Endothelial cell of umbilical vein (primary cell): ENCODE results near the gene SSTR5. TPM values are rescaled to one million over a fixed set of nuclear protein-coding genes. Genes with fewer than 3 reads are reported as not detected.

Experiments used
- BruUV-seq: library from RNA; stranded (reverse); fragments of 400-500 nt; replicated peaks from 2 replicates; lab custom pipeline; 2021; lab: Mats Ljungman, UMichigan
- CTCF ChIA-PET: fragments of 300-600, 350-600 bp; sonication (Branson Sonifier 250); formaldehyde crosslinking; loops from one replicate; lab custom pipeline; 2021; ENCODE audit warnings: antibody characterized with exemption, inconsistent platforms; lab: Charles Lee
- POLR2A ChIA-PET: fragments of 300-600, 350-600 bp; sonication (Branson Sonifier 250); formaldehyde crosslinking; loops from one replicate; lab custom pipeline; 2021; ENCODE audit warnings: antibody characterized with exemption, inconsistent platforms; lab: Charles Lee
- DNase-seq: peaks from one replicate; pipeline ENCODE4 v3.0.0-alpha.2; 2011; ENCODE audit warnings: low read depth, low spot score
- FAIRE-seq: peaks from 2 replicates; lab custom pipeline; 2011; peaks lifted over from hg19 to GRCh38; lab: Jason Lieb, UNC
- H2AFZ ChIP-seq: 2 replicates; pipeline ENCODE4 v1.6.0; 2012; ENCODE audit warnings: low read depth, low read length, control low read depth, inconsistent platforms
- H3K27ac ChIP-seq: 2 replicates; pipeline ENCODE4 v1.5.1; 2011; ENCODE audit warnings: low read depth, mild to moderate bottlenecking, control low read depth, low read length, moderate library complexity; ENCODE audit not compliant: insufficient read depth
- H3K27me3 ChIP-seq, 2 experiments: 2 replicates each; pipeline versions ENCODE4 v1.6.0 to v1.6.1; 2011; ENCODE audit warnings: low read length in 2 of 2, mixed read lengths in 1 of 2; ENCODE audit not compliant: control insufficient read depth in 2 of 2, insufficient read depth in 2 of 2
- H3K36me3 ChIP-seq, 2 experiments: 2 replicates in 1 of 2; 3 replicates in 1 of 2; pipeline ENCODE4 v1.5.1; 2011; ENCODE audit warnings: low read length in 2 of 2, mild to moderate bottlenecking in 1 of 2, moderate library complexity in 1 of 2; ENCODE audit not compliant: control insufficient read depth in 2 of 2, insufficient read depth in 2 of 2; ENCODE audit errors: extremely low read depth in 1 of 2
- H3K4me1 ChIP-seq: 3 replicates; pipeline ENCODE4 v1.5.1; 2011; ENCODE audit warnings: mild to moderate bottlenecking, low read length; ENCODE audit not compliant: control insufficient read depth, insufficient read depth; ENCODE audit errors: extremely low read depth
- H3K4me2 ChIP-seq: 2 replicates; pipeline ENCODE4 v1.6.1; 2011; ENCODE audit warnings: low read length, control low read depth, mixed read lengths; ENCODE audit not compliant: insufficient read depth
- H3K4me3 ChIP-seq, 3 experiments: fragments of 200-600 bp in 1 of 3; sonication (generic), shearing (Covaris generic) in 1 of 3; replicated peaks in 1 of 3; 2 replicates each; pipeline ENCODE4 v1.5.1; 2011 to 2016; ENCODE audit warnings: control low read depth in 3 of 3, low read length in 3 of 3, mild to moderate bottlenecking in 2 of 3, inconsistent platforms in 1 of 3, low read depth in 1 of 3, moderate library complexity in 1 of 3; ENCODE audit not compliant: insufficient read depth in 1 of 3
- H3K79me2 ChIP-seq: 2 replicates; pipeline ENCODE4 v1.6.0; 2012; ENCODE audit warnings: low read length, inconsistent platforms; ENCODE audit not compliant: control insufficient read depth, insufficient read depth
- H3K9ac ChIP-seq: replicated peaks from 2 replicates; pipeline ENCODE3; 2011; ENCODE audit warnings: low read length, control low read depth; ENCODE audit not compliant: insufficient read depth; ENCODE audit errors: extremely low read depth
- H3K9me1 ChIP-seq: replicated peaks from 3 replicates; pipeline ENCODE4 v1.6.0; 2011; ENCODE audit warnings: mild to moderate bottlenecking, low read length; ENCODE audit not compliant: control insufficient read depth, insufficient read depth; ENCODE audit errors: extremely low read depth
- H3K9me3 ChIP-seq: replicated peaks from 2 replicates; pipeline ENCODE4 v1.5.1; 2012; ENCODE audit warnings: low read length, inconsistent platforms; ENCODE audit not compliant: control insufficient read depth, insufficient read depth
- H4K20me1 ChIP-seq: replicated peaks from 2 replicates; pipeline ENCODE3; 2011; ENCODE audit warnings: mild to moderate bottlenecking, low read length; ENCODE audit not compliant: control insufficient read depth, insufficient read depth; ENCODE audit errors: extremely low read depth
- EZH2 ChIP-seq: IDR thresholded peaks from 2 replicates; pipeline ENCODE4 v1.6.1; 2012; ENCODE audit warnings: borderline replicate concordance, low read depth, mild to moderate bottlenecking, moderate library complexity, low read length, inconsistent platforms; ENCODE audit not compliant: severe bottlenecking
- FOS ChIP-seq: IDR thresholded peaks from 2 replicates; pipeline ENCODE4 v1.6.1; 2011; ENCODE audit warnings: mild to moderate bottlenecking, low read length, moderate library complexity, borderline replicate concordance; ENCODE audit not compliant: insufficient read depth
- GATA2 ChIP-seq: IDR thresholded peaks from 2 replicates; pipeline ENCODE4 v1.7.0; 2011; ENCODE audit warnings: low read depth, mild to moderate bottlenecking, moderate library complexity, mixed read lengths, low read length; ENCODE audit not compliant: insufficient read length, insufficient read depth
- JUN ChIP-seq: IDR thresholded peaks from 2 replicates; pipeline ENCODE4 v1.6.1; 2011; ENCODE audit warnings: borderline replicate concordance, low read depth; ENCODE audit not compliant: insufficient read length, insufficient read depth
- MYC ChIP-seq: IDR thresholded peaks from one replicate; pipeline ENCODE4 v1.6.1; 2011; ENCODE audit warnings: mild to moderate bottlenecking, low read depth, low read length
- POLR2A ChIP-seq: IDR thresholded peaks from 2 replicates; pipeline ENCODE4 v1.6.1; 2012; ENCODE audit warnings: low read depth, mild to moderate bottlenecking, control low read depth, low read length
- POLR2AphosphoS5 ChIP-seq: IDR thresholded peaks from 2 replicates; pipeline ENCODE4 v1.6.1; 2012; ENCODE audit warnings: low read depth, mild to moderate bottlenecking, control low read depth, low read length, moderate library complexity; ENCODE audit not compliant: insufficient read depth
- dilution Hi-C: fragments of 300-500 bp; cut with MboI; formaldehyde crosslinking; loops from one replicate; pipeline ENCODE4 v1.15.0; 2019; ENCODE audit warnings: low sequenced_read_pairs; ENCODE audit not compliant: extremely low pct_ligation_motif_present
- intact Hi-C: fragments of 100-400 bp; cut with micrococcal nuclease; formaldehyde crosslinking; loops from one replicate; pipeline ENCODE4 v1.10.0; 2022
- polyA plus RNA-seq, 4 experiments: library from polyadenylated mRNA; depleted of rRNA in 3 of 4; stranded (reverse) in 3 of 4; unstranded in 1 of 4; fragments of >200 nt; gene quantifications; 2 replicates each; pipeline versions ENCODE4 v1.2.1 to v1.2.3, GENCODE V29; 2011 to 2012; ENCODE audit warnings: missing spikeins in 1 of 4
- total RNA-seq: library from RNA; stranded (reverse); gene quantifications from 2 replicates; pipeline ENCODE4 v1.2.3, GENCODE V29; 2021
- TF ChIP-seq, protein P1 (sequence below): IDR thresholded peaks from 2 replicates; pipeline ENCODE4 v1.6.1; 2011; ENCODE audit not compliant: insufficient read depth, insufficient read length
- TF ChIP-seq, protein P2 (sequence below), 2 donors: IDR thresholded peaks; 1 replicate in 1 of 2; 2 replicates in 1 of 2; pipeline ENCODE4 v1.5.1; 2011; ENCODE audit warnings: low read length in 2 of 2, mild to moderate bottlenecking in 2 of 2, moderate library complexity in 2 of 2, control low read depth in 1 of 2, inconsistent platforms in 1 of 2, low read depth in 1 of 2; ENCODE audit not compliant: insufficient read depth in 1 of 2; ENCODE audit errors: extremely low read depth in 1 of 2

The SSTR5 gene
- total and polyA plus RNA-seq, 2 donors (not counting 3 experiments of a cell fraction or from before 2014, with no cell fraction given): 0.24 to 0.52 TPM

DNA sequence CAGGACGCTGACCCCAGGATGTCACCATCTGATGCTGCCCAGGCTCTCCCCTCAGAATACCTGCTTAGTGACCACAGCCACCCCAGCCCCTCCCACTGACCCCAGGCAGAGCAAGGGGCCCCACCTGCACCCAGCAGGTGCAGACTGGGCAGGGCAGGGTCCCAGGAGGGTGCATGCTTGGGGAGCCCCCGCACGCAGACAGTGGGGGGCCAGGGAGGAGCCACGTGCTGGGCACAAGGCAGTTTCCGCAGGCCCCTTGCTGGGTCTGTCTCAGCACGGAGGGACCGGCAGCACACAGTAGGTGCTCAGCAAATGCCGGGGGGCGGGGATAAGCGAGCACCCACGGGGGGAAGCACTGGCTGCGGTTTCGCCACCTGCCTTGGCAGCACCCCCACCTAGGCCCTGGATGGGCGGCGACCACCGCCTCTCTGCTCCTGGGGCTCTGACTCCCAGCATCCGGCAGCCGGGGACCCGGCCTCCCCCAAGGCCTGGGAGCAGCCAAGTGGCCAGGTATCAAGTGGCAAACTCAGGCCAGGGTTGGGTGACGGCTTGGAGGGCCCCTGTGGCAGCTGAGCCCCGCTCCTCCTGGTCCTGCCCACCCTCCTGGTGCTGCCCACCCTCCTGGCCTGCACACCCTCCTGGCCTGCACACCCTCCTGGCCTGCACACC, 18.7 kb upstream of the SSTR5 start:
- Histone ChIP-seq H3K27me3 (no peaks in the 10 kb centered on the region), H3K27ac (no peak overlapping the region), H3K4me3 (no peak overlapping the region), H3K79me2 (no peaks in the 10 kb centered on the region), H3K36me3 (no peaks in the 10 kb centered on the region), H3K4me2 (no peak overlapping the region), H3K9me1 (no peaks in the 10 kb centered on the region), H2AFZ (no peak overlapping the region), H3K4me1 (no peaks in the 10 kb centered on the region), H3K9ac (no peak overlapping the region), H3K9me3 (no peaks in the 10 kb centered on the region), H4K20me1 (no peaks in the 10 kb centered on the region)
- no peak for FAIRE-seq
- ChIA-PET POLR2A (no interaction called here), CTCF (interaction anchor here (0.8 kb wide), 1 partner anchor 242 kb away, joined by 3 read pairs; no protein-coding TSS in a partner anchor)
- DNase-seq: no peak
- no TSS peak for BruUV-seq
- TF ChIP-seq JUN (no peak), POLR2AphosphoS5 (no peak), FOS (no peak), MYC (no peak), GATA2 (no peak), EZH2 (no peak), POLR2A (no peak)
- TF ChIP-seq, protein P1, sequence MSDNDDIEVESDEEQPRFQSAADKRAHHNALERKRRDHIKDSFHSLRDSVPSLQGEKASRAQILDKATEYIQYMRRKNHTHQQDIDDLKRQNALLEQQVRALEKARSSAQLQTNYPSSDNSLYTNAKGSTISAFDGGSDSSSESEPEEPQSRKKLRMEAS: no peak
- TF ChIP-seq, protein P2, sequence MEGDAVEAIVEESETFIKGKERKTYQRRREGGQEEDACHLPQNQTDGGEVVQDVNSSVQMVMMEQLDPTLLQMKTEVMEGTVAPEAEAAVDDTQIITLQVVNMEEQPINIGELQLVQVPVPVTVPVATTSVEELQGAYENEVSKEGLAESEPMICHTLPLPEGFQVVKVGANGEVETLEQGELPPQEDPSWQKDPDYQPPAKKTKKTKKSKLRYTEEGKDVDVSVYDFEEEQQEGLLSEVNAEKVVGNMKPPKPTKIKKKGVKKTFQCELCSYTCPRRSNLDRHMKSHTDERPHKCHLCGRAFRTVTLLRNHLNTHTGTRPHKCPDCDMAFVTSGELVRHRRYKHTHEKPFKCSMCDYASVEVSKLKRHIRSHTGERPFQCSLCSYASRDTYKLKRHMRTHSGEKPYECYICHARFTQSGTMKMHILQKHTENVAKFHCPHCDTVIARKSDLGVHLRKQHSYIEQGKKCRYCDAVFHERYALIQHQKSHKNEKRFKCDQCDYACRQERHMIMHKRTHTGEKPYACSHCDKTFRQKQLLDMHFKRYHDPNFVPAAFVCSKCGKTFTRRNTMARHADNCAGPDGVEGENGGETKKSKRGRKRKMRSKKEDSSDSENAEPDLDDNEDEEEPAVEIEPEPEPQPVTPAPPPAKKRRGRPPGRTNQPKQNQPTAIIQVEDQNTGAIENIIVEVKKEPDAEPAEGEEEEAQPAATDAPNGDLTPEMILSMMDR (IDR thresholded peaks at IDR 0.05; ENCODE audit: extremely low read depth in 1 of 2, insufficient read depth in 1 of 2, low read depth in 1 of 2, low read length in 2 of 2): no peak
- intact Hi-C loops (loop anchor here (2.0 kb wide), 1 partner anchor 341 kb away; no protein-coding TSS in a partner anchor), dilution Hi-C loops (no loop called here)
